ENCODE measurements around the gene FGF9. TPM values are rescaled to one million over a fixed set of nuclear protein-coding genes. Genes with fewer than 3 reads are reported as not detected.

The FGF9 gene
- total and polyA plus RNA-seq, 8 donors: 0.14 to 2.2 (median 0.27) TPM; not detected in 2

DNA sequence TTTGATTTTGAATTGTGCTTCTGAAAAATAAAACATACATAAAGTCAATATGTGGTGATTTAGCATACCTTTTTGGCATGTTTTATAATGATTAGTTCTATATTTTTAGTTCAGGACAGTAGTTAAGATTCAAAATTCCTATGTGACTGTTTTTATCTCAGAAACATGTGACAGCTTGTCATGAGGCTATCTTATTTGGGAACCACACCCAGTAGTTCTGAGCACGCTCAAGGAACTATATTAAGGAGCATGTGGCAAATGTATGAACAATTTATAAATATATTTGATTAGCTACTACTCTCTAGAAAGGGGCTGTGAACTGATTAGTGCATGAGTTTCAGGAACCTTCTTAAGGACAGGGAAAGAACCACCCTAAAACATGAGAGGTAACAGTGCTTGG is 38.8 kb downstream of the FGF9 start:
- TF ChIP-seq CTCF (IDR thresholded peaks at IDR 0.05): no peak
- TF ChIP-seq POLR2A (IDR thresholded peaks at IDR 0.05): no peak
- no peak for TF ChIP-seq EP300 (IDR thresholded peaks at IDR 0.05)
- no peak for TF ChIP-seq POLR2AphosphoS5 (IDR thresholded peaks at IDR 0.05)
- 41 to 72% (median 51%) methylated on average over 1 of the region's 1 CpG for WGBS, 5 donors
- H3K4me3 ChIP-seq: no peak overlapping the region
- peaks cover 0 to 9% (median 6%) of the 10 kb centered on the region in 4 donors for H3K9me3 ChIP-seq
- intact Hi-C loops (cut with DNase I; ENCODE audit: low total_unique reads): no loop called here
- H3K27ac ChIP-seq: no peak overlapping the region
- no peaks in the 10 kb centered on the region for H3K4me1 ChIP-seq
- no peaks in the 10 kb centered on the region for H3K36me3 ChIP-seq
- no peak for DNase-seq
- peaks cover 0 to 5% (median 0%) of the 10 kb centered on the region in 3 donors for H3K27me3 ChIP-seq

- Histone ChIP-seq H3K27me3 (peaks cover 0 to 5% (median 0%) of the 10 kb centered on the region in 3 donors), H3K4me1 (no peaks in the 10 kb centered on the region), H3K9me3 (peaks cover 0 to 9% (median 6%) of the 10 kb centered on the region in 4 donors), H3K27ac (no peak overlapping the region), H3K4me3 (no peak overlapping the region), H3K36me3 (no peaks in the 10 kb centered on the region)
- intact Hi-C loops (cut with DNase I; ENCODE audit: low total_unique reads): no loop called here
- DNase-seq: no peak
- TF ChIP-seq POLR2AphosphoS5 (IDR thresholded peaks at IDR 0.05) (no peak), CTCF (IDR thresholded peaks at IDR 0.05) (no peak), POLR2A (IDR thresholded peaks at IDR 0.05) (no peak), EP300 (IDR thresholded peaks at IDR 0.05) (no peak)
- 79 to 91% (median 82%) methylated on average over 2 of the region's 2 CpGs for WGBS, 5 donors
These were observed 39.3 kb downstream of the FGF9 start for GRCh38 chr13:21710163-21710562.

- Histone ChIP-seq H3K36me3 (no peaks in the 10 kb centered on the region), H3K27ac (no peak overlapping the region), H3K27me3 (peaks cover 0 to 17% (median 0%) of the 10 kb centered on the region in 3 donors), H3K4me3 (no peak overlapping the region), H3K9me3 (no peaks in the 10 kb centered on the region), H3K4me1 (no peaks in the 10 kb centered on the region)
- 46 to 59% (median 51%) methylated on average over 4 of the region's 4 CpGs for WGBS, 5 donors
- no peak for DNase-seq
- intact Hi-C loops (cut with DNase I; ENCODE audit: low total_unique reads): no loop called here
- TF ChIP-seq POLR2AphosphoS5 (IDR thresholded peaks at IDR 0.05) (no peak), POLR2A (IDR thresholded peaks at IDR 0.05) (no peak), EP300 (IDR thresholded peaks at IDR 0.05) (no peak), CTCF (IDR thresholded peaks at IDR 0.05) (no peak)
These were observed 46.9 kb downstream of the FGF9 start for GRCh38 chr13:21717817-21718216.

DNA sequence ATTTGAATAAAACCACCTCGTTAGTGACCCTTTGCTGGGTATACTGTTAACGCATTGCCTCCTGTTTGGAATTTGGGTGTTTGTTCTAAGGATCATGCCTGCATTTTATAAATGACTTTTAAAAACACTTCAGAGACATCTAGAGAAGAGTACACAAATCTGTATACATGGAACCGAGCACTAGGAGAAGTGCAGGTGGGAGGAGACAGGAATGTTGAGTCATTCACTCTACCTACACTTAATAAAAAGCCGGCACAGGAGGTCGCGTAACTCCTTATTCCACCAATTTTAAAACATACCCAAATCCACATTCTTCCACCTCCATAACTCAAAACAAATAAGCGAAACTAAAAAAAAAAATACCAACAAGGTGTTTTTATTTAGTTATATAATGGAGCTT is 48.6 kb downstream of the FGF9 start:
- no peak for DNase-seq
- H3K4me1 ChIP-seq: no peaks in the 10 kb centered on the region
- H3K36me3 ChIP-seq: no peaks in the 10 kb centered on the region
- WGBS, 5 donors: 68 to 84% (median 73%) methylated on average over 7 of the region's 7 CpGs
- TF ChIP-seq EP300 (IDR thresholded peaks at IDR 0.05) (no peak), POLR2A (IDR thresholded peaks at IDR 0.05) (no peak), POLR2AphosphoS5 (IDR thresholded peaks at IDR 0.05) (no peak), CTCF (IDR thresholded peaks at IDR 0.05) (no peak)
- no peak overlapping the region for H3K4me3 ChIP-seq
- H3K27ac ChIP-seq: no peak overlapping the region
- intact Hi-C loops (cut with DNase I; ENCODE audit: low total_unique reads): no loop called here
- H3K27me3 ChIP-seq: peaks cover 0 to 25% (median 0%) of the 10 kb centered on the region in 3 donors
- no peaks in the 10 kb centered on the region for H3K9me3 ChIP-seq

All from stomach (tissue), 9 donors.